ENCODE data around the gene SNX17. TPM values are rescaled to one million over a fixed set of nuclear protein-coding genes. Genes with fewer than 3 reads are reported as not detected.

Gene SNX17
- total RNA-seq, 4 donors from 2014 or later = 109 to 148 (median 130) TPM

DNA sequence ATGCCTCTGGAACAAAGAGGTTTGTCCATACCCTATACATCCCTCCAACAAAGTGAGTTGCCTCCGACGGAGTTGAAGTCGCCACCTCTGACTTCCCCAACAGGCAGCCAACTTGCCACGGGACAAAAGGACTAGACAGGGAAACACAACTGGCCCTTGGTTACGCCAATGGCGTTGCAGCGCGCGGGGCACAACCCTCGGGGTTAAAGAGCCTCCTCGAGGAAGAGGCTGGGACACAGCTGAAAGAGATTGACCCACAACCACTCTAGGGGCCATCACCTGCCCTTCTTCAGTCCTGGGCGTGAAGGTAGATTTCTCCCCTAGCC is 14.4 kb upstream of the SNX17 start:
- intact Hi-C loops (cut with DNase I) = loop anchor here (2.0 to 5.0 kb wide), 2 partner anchors 15 to 34 kb away; partner anchors contain the start of genes EIF2B4, MPV17 and SNX17
- H3K4me1 ChIP-seq = peaks cover 22 to 30% of the 10 kb centered on the region in 2 donors
- H3K27me3 ChIP-seq = no peaks in the 10 kb centered on the region
- TF ChIP-seq, protein P1, sequence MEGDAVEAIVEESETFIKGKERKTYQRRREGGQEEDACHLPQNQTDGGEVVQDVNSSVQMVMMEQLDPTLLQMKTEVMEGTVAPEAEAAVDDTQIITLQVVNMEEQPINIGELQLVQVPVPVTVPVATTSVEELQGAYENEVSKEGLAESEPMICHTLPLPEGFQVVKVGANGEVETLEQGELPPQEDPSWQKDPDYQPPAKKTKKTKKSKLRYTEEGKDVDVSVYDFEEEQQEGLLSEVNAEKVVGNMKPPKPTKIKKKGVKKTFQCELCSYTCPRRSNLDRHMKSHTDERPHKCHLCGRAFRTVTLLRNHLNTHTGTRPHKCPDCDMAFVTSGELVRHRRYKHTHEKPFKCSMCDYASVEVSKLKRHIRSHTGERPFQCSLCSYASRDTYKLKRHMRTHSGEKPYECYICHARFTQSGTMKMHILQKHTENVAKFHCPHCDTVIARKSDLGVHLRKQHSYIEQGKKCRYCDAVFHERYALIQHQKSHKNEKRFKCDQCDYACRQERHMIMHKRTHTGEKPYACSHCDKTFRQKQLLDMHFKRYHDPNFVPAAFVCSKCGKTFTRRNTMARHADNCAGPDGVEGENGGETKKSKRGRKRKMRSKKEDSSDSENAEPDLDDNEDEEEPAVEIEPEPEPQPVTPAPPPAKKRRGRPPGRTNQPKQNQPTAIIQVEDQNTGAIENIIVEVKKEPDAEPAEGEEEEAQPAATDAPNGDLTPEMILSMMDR (IDR thresholded peaks at IDR 0.05) = no peak
- no peak for TF ChIP-seq POLR2A (IDR thresholded peaks at IDR 0.05)
- 1% methylated on average over 9 to 12 of the region's 12 CpGs for WGBS, 2 donors
- DNase-seq = peak in 1 of 2 donors; percentile 28
- peak overlapping the region; percentile 33 to 99 (median 73) for H3K4me3 ChIP-seq (replicated peaks in 1 of 3)
- no peaks in the 10 kb centered on the region for H3K9me3 ChIP-seq
- H3K36me3 ChIP-seq = no peaks in the 10 kb centered on the region
- H3K27ac ChIP-seq = peak overlapping the region; percentile 79 to 91 (median 85)

DNA sequence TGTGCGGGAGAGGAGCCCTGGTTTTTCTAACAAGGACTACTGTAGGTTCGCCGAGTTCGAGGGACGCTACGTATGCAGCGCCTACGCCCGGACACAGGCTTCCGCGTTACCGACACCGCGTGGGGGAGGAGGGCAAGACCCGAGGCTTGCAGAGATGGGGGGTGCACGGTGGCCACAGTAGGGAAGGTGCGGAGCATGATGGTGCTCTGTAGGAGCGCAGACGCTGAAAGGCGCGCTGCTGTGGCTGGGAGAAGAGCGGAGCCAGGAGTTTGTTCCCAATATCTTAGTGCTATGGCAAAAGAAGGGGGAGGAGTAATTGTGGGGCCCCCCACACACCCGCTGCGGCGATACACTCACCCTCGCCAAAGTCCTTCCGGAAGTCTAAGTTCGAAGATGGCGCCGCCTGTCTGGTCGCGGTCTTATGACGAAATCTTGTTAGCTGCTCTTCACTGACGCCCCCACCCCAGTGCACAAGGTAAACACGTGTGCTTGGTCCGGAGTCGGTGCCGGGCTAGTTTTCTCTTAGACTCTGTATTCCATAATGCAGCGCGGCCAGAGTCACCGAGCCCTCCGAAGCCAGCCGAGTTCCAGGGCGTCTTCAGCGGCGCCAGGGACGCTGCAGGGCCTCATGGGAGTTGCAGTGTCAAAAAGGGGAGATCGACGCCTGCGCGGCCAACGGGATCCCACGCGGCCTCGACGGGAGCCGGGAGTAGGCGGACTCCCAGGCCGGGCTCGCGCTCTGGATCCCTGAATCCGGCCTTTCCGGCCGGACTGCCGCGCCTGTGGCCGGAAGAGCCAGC is 13.8 kb upstream of the SNX17 start, which contains the start of gene GTF3C2:
Gene GTF3C2 (minus strand): TSS at position 383 of the 800 bp plus-strand sequence. CDS start 13,210 bp downstream, outside the sequence.
- Histone ChIP-seq H3K27ac (peak within 1 kb of the TSS; percentile 79 to 91 (median 85)), H3K27me3 (no peaks in the 10 kb centered on the region), H3K4me3 (replicated peaks in 1 of 3) (peak within 1 kb of the TSS; percentile 33 to 99 (median 73)), H3K4me1 (peaks cover 22 to 30% of the 10 kb centered on the region in 2 donors), H3K9me3 (no peaks in the 10 kb centered on the region), H3K36me3 (no peaks in the 10 kb centered on the region)
- 0% methylated on average over 48 to 52 of the region's 67 CpGs for WGBS, 2 donors
- intact Hi-C loops (cut with DNase I) = loop anchor here (2.0 to 5.0 kb wide), 2 partner anchors 14 to 34 kb away; partner anchors contain the start of genes EIF2B4, MPV17 and SNX17
- DNase-seq = peak; percentile 96 to 97
- TF ChIP-seq, protein P1 (IDR thresholded peaks at IDR 0.05) = peak in 3 of 6 experiments; percentile 11 to 31 (median 19)
- TF ChIP-seq POLR2A (IDR thresholded peaks at IDR 0.05) = peak in 1 of 2 donors; percentile 63

- Histone ChIP-seq H3K9me3 (no peaks in the 10 kb centered on the region), H3K27me3 (no peaks in the 10 kb centered on the region), H3K36me3 (peaks cover 38 to 39% of the 10 kb centered on the region in 2 donors), H3K4me1 (peaks cover under 1 to 1% of the 10 kb centered on the region in 2 donors), H3K4me3 (replicated peaks in 1 of 3) (no peak overlapping the region), H3K27ac (no peak overlapping the region)
- DNase-seq = no peak
- WGBS, 2 donors = 92 to 96% methylated on average over 4 of the region's 4 CpGs
- intact Hi-C loops (cut with DNase I) = no loop called here
- TF ChIP-seq POLR2A (IDR thresholded peaks at IDR 0.05) = no peak
- TF ChIP-seq, protein P1 (IDR thresholded peaks at IDR 0.05) = no peak
These were observed 7.6 kb upstream of the SNX17 start for GRCh38 chr2:27362678-27363420.

- Histone ChIP-seq H3K4me1 (peaks cover 2 to 5% of the 10 kb centered on the region in 2 donors), H3K27ac (no peak overlapping the region), H3K36me3 (peaks cover 39 to 45% of the 10 kb centered on the region in 2 donors), H3K9me3 (no peaks in the 10 kb centered on the region), H3K27me3 (no peaks in the 10 kb centered on the region), H3K4me3 (replicated peaks in 1 of 3) (no peak overlapping the region)
- WGBS, 2 donors = 86 to 96% methylated on average over 2 of the region's 2 CpGs
- intact Hi-C loops (cut with DNase I) = no loop called here
- TF ChIP-seq, protein P1 (IDR thresholded peaks at IDR 0.05) = no peak
- no peak for TF ChIP-seq POLR2A (IDR thresholded peaks at IDR 0.05)
- no peak for DNase-seq
These were observed 6.5 kb upstream of the SNX17 start for GRCh38 chr2:27363933-27364332.

All from thyroid gland (tissue), 4 donors.